Hippocampal formation (tissue), 2 donors: Measurements from ENCODE around the gene NEMP1.

Experiments
- DNase-seq, 2 donors: peaks; one replicate each; lab custom pipeline; 2025; lab: John Stamatoyannopoulos, UW

The NEMP1 gene

DNA sequence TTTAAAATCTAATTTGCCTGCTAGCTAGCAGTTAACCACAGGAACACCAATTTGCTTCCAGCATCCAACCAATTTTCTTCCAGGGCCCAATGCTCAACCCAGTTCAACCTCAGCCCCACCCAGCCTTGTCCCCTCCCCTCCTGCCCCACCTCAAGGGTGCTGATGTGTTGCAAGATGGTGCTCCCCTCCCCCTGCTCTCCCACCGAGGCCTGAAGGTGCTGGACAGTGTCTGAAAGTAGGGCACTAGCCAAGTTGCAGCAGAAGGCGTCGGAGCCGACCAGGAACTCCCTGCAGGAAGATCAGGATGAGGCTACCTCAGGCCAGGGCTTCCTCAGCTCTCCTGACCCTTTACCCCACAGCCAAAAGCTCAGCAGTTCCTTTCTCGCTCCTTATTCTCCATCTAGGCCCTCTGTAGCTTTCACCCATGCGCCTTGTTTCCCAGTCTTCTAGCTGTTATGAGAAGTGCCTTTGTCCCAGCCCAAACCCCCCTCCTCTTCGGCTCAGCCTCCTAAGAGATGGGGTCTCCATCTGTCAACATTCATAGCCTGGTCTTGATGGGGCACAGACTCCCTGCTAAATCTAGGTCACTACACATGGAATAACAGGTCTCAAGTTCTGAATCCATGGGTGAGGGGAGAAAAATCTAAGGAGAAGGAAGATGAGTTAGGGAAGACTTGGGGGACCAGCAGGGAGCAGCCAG is 29.0 kb upstream of the NEMP1 start:
- DNase-seq = no peak

DNA sequence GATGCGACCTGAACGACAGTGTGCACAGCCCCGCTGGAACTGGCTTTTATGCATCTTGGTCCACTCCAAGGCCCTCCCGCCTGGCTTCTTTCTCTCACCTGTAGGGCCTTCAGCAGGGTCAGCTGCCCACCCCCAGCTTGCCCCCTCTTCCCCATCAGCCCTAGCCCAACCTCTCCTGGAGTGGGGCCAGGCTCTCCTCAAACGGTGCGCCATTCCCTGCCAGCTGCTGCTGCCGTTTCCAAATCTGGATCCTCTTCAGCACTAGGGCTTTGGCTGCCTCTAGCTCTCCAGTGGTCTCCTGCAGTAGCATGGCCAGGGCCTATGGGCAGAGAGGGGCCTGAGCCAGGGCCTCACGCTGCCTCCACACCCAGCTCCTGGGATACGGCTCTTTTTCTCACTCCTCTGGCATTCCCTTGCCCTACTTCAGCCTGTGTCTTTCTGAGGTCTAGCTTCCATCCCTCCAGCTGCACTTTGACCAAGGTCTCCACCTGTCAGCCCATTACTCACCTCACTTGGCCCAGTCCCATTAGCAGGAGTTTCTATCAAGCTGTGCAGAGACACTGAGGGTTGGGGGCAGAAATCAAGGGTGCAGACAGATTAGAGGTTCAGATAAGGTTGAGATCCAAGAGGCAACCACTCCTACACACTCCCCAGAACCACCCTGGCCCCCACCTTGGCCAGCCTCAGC is 27.6 kb upstream of the NEMP1 start:
- DNase-seq = no peak

DNA sequence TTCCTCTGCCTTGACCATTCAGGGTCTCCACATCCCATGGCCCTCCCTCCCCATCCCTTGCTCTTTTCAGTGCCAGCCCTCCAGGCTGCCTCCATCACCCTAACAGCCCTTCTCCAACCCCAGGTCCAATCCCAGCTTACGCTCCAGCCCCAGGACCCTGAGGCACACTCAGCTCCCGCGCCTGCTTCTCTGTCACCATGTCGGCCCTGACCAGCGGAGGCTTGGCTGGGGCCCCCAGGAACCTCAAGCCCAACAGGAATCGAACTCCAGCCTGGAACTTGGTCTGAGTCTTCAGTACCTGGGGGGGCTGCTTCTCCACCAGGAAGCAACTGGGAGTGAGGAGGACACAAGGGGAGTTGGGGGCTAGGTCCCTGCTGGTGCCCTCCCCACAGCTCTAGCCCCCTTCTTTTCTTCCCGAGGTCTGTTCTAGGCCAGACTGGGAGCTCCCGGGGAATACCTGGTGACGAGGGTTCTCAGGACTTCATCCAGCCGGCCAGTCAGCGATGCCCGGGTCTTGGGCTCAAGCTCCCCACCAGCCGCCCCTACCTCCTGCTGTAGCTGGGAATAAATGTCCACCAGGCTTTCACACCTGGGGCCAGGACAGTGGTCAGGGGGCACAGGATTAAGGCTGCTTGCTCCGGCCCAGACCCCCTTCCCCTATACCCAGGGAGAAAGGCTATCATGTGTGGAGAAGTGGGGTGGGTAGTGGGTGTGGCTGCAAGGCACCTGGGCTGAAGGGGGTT is 26.6 kb upstream of the NEMP1 start:
- DNase-seq = no peak

DNA sequence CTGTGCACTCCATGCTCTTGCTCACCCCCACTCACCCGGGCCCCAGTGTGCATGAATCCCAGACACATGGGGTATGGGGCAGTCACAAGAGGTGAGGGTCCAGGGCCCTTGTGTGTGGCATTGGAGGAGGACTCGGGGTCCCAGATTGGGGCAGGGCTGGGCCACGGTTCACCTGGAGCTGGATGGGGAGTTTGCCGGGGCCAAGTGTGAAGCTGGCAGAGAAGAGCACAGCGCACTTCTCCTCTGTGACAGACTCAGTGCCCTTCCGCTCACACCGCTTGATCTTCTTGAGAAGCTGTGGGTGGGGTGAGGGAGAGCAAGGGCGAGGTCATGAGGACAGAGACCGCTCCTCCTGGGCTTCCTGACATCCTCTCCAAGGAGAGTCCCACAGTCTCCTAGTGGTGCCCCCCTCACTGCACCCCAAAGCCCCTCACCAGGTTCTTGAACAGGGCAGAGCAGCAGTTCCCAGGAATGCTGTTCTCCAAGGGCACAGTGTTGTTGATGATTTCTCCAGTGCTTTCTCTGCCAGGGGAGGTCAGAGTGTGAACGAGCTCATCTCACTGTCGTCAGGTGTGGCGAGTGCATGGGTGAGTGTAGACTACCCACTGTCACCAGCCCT is 25.8 kb upstream of the NEMP1 start:
- DNase-seq = no peak

DNA sequence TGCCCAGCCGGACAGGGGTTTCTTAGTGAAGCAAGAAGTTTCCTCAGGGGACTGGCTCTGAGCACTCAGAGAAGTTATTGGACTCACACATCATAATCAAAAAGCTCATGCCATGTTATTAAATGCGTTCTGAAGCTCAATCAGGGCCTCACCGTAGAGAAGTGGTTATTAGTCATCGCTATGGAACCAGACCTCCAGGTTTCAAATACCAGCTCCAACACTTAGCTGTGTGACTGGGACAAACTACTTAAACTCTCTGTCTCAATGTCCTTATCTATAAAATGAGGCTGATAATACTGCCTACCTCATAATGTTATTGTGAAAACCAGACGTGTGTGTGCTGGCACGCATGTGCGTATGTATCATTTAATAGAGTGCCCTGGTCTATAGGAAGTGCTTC is 25.3 kb upstream of the NEMP1 start:
- DNase-seq = no peak

DNA sequence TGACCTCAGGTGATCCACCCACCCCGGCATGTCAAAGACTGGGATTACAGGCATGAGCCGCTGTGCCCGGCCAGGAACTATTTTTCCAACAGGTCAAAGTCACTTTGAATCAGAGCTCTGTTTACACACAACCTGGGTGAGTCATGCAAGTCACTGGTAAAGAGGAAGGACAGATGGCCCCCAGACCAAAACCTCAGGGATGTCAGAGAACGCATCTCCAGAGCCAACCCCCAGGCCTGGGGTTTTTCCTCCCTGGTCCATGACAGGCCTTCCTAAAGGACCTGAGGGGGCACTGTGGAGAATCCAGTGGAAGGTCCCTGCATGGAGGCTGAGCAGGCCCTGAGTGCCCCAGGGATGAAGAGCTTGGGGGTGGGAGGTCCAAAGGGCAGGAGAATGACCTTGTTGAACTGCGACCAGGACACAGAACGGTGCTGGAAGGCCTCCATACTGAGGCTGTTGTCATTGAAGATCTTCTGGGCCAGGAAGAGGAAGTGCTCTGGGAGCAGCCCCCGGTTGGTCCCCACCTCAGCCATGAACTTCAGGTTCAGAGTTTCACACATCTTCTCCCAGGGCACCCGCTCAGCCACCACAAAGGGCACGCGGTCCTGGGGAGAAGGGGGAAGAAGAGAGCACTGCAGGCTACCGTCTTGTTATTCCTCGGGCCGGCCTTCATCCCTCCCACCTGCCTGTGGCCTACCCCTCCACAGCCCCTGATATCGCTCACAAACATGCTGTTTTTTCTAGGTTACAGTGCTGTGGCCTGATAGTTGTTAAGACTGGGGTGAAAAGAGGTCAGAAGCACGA is 23.5 kb upstream of the NEMP1 start:
- no peak for DNase-seq

DNA sequence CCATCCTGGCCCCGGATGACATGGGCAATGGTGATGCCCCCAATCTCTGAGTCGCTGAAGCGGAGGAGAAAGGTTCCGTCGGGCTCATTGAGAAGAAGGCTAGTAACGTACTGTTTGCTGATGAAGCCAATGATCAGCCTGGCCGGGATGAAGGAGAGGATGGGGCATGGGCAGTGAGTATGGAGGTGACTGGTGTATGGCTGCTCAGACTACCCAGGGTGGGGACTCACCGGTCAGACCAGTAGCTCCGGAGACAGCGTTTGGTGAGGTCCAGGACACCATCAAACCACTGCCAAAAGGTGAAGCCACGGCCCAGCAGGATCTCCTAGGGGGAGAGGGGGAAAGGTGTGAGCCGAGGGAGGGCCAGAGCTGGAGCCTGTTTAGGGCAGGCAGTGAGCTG is 21.2 kb upstream of the NEMP1 start:
- no peak for DNase-seq

DNA sequence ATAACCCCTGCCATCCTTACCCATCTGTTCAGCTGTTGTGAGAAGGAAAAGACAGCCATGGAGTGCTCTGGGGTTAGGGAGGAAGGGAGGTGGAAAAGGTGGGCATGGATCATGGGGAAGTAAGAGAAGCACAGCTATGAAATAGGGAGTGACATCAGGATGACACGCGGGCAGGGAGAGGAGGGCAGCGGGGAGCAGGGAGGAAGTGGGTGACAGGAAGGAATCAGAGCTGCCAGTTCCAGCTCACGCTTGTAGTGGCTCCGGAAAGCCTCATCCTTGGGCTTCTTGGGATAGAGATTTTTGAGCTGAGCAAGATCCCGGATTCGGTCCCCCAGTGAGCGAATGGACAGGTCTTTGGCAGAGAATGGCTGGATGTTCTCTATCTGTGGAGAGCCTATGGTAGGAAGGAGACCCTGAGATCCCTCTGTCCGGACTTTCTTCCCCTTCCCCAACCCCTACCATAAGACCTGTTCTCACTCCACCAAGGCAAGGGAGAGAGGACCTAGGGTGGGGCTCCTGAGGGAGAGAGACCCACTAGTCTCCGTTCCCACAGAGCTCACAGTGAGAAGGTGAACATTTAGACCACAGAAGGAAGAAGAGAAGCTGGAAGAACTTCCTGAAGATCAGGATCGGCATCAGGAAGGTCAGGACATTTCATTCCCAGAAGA is 20.6 kb upstream of the NEMP1 start:
- no peak for DNase-seq

DNA sequence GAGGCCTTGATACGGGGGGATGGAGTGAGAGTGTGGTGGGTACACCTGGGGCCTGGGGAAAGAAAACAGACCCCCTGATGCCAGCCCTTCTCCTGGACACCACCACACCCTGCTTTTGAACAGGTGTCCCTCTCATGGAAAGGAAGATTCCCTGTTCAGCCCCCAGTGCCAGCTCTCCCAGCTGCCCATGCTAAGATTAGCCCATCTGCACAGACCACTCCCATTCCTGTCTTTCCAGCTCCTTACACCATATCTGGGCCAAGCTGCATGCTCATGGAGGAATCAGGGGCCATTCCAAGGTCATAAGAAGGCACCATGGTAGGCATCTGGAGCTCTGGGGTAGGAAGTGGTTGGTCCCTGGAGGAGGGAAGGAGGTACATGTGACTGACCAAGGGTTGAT is 20.0 kb upstream of the NEMP1 start:
- DNase-seq = no peak

DNA sequence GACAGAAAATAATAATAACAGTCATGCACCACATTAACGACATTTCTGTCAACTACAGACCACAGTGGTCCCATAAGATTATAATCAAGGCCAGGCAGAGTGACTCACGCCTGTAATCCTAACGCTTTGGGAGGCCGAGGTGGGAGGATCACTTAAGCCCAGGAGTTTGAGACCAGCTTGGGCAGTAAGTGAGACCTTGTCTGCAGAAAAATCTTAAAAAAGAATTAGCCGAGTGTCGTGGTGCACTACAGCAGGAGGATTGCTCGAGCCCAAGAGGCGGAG is 18.9 kb upstream of the NEMP1 start:
- no peak for DNase-seq

DNA sequence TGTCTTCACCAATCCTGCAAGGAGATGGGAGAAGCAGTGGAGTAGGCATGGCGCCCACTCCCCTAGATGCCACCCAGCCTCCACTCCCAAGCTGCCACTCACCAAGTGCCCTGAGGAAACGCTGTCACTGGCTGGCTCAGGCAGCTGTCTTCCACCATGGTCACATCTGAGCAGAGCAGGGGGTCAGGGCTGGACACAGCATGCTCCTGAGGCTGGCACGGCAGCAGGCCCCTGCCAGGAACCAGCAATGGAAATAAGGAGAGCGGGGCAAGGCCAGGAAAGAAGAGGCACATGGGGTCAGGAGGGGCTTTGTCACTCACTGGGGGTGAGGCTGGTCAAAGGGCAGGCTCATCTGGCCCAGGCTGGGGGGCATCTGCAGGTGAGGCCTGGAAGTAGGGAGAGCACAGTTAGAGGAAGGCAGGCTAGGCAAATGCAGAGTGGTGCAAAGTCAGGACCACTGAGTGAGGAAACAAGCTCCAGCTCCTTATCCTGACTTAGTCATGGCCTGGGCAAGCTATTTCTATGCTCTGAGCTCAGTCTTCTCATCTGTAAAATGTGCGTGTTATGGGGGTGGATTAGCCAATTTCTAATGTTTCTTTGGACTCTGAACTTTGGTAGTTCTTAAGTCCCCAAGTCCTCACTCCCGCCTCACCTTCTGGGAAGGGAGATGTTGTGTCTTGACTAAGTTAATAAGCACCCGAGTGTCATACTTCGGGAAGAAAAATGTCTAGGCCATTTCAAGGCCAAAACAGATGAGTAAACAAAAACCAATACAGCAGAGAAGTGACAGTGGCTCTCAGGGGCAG is 18.4 kb upstream of the NEMP1 start:
- no peak for DNase-seq

DNA sequence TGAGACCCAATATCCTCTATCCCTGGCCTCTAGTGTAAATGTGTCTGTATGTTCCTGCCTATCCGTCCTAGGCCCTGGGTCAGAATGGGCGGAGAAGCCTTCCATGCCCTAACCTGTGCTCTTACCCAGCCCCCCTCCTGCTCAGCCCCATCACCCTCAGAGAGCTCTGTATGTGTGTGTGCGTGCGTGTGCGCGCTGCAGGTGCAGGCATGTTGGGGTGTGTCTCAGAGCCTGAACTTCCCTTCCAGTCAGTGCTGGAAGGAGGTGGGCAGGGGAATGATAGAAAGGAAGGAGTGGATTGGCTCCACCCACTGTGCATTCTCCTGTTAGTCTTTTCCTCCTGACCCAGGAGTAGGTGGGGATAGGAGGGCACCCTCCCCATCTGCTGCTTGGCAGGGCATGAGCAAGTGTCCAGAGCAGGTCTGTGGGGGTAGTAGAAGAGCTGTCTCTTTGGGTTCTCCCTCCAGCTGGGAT is 17.5 kb upstream of the NEMP1 start:
- no peak for DNase-seq

DNA sequence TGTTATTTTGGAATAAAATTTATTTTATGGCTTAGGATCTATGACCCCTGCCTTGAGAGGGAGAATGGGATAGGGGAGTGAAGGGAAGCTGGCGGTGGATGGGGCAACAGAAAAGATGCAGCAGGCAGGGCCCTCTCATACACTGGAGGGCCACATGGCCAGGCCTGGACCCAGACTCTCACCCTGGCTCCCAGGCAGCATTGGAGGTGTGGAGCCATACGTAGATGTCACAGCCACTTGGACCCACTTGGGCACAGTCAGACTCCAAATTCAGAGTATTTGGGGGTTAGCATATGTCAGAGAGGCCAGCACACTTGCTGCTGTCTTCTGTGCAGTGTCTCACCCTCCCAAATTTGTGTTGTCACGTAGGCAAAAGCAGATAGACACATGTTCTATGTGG is 16.8 kb upstream of the NEMP1 start:
- DNase-seq = no peak

DNA sequence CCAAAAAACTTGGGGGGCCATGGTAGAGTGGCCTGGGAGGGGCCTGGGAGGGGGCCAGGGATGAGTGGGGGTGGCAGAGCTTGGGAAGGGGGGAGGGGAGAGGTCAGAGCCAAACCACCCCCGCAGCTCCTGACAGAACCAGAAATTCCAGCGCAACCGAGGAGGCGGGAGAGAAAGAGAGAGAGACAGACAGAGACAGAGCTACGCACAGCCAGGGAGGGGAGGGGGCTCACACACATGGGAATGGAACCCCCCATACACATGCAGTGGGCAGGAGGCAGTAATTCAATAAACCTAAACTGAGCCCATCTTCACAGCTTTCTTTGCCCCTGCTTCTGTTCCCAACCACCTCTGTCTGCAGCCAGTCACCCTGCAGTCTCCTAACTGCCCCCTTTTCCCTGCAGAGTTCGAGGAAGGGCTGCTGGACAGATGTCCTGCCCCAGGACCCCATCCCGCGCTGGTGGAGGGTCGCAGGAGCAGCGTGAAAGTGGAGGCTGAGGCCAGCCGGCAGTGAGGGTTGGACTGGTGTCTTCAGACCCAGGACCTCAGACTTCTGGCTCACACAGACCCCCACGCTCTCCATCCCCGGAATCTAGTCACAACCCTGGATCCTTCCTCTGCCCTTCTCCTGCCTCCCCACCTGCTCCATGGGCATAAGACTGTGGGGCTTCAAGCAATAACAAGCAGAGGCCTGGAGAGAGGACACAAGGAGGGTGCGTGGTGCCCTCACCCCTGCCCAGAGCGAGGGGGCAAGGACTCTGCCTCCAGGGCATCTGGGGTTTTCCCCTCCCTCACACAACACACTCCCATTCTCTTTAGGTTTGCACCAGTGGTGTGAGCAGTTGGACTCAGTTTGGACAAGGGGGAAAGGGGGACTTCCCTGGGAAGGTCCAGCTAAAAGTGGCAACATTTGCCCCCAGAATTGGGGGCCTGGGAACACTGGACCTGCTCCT is 15.9 kb upstream of the NEMP1 start:
- no peak for DNase-seq

DNA sequence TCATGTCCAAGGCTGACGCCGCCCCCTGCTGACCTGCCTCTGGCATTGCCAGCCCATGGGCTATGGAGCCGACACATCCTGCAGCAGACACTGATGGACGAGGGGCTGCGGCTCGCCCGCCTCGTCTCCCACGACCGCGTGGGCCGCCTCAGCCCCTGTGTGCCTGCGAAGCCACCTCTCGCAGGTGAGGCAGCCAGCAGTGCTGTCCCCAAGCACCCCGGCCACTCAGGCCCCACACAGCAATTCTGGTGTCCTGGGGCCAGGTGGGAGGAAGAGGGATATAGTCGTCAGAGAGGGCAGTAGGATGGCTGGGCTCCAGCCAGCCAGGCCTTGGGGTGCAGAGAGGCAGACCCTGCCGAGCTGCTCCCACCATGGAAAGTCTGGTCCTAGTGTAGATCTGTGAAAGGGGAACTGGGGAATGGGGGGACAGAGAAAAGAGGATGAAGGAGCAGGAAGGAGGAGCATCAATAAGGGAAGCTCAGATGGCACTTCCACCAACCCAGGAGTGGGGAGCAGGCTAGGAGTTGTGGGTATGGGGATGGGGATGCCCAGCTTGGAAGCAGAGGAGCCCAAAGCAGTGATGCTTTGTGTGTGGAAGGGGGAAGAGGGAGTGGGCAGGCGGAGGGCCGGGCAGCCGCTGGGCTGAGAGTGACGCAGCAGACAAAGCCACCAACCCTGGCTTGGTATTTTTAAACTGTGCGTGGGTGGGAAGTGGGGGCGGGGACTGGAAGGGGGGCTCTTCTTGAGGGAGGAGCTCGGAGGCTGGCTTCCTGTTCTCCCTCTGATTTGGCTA is 15.0 kb upstream of the NEMP1 start:
- DNase-seq = no peak

DNA sequence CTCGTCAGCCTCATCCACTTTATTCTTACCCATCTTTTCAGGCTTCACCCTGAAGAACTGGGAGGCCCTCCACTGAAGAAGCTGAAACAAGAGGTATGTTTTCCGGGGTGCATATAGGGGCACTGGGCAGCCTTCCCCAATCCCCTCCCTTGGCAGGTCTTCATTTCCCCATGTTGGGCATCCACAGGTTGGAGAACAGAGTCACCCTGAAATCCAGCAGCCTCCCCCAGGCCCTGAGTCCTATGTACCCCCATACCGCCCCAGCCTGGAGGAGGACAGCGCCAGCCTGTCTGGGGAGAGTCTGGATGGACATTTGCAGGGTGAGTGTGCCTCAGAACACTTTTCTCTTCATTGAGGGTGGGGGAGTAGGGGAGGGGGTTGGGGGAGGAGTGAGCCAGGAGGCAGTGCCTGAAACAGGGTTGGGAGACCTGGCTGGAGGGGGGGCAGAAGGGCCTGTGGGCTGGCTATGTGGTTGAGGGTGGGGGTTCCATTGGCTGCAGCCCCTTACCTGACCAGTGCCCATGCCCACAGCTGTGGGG is 14.4 kb upstream of the NEMP1 start:
- DNase-seq = no peak

DNA sequence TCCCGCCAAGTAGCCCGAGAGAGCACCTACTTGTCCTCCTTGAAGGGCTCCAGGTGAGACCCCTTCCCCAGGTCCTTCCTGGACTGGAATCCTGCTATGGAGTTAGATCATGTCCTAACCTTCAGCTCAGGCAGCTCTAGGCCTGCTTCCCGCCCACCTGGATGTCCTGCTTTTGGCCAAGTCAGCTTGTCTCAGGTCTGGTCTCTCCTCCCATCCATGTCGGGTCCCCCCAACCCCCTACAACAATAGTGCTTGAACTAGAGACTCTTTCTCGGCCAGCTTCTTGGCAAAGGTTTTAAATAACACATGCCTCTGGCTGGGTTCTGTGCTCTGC is 13.9 kb upstream of the NEMP1 start:
- no peak for DNase-seq
